Activated CD8-positive, alpha-beta T cell treated with anti-CD3 and anti-CD28 coated beads for 36 hours (primary cell): Measurements from ENCODE around the gene RLF. TPM values are rescaled to one million over a fixed set of nuclear protein-coding genes. Genes with fewer than 3 reads are reported as not detected.

Experiments used
- ATAC-seq: fragments of 200-7000 bp; cut with Tn5 transposase; one replicate; pipeline ENCODE4 v1.10.0; 2021; ENCODE audit warnings: mild to moderate bottlenecking, moderate library complexity
- CTCF ChIA-PET: fragments of 350-600 bp; sonication (Branson Sonifier 250); formaldehyde crosslinking; loops from one replicate; lab custom pipeline; 2021; ENCODE audit warnings: antibody characterized with exemption; lab: Charles Lee
- POLR2A ChIA-PET: fragments of 350-600 bp; sonication (Branson Sonifier 250); formaldehyde crosslinking; loops from one replicate; lab custom pipeline; 2021; ENCODE audit warnings: antibody characterized with exemption; lab: Charles Lee
- DNase-seq: peaks from one replicate; pipeline ENCODE4 v3.0.0-alpha.2; 2020
- H3K27ac Mint-ChIP-seq: one replicate; pipeline ENCODE4 v1.8.0; 2021; ENCODE audit warnings: mild to moderate bottlenecking, mixed read lengths
- H3K27me3 Mint-ChIP-seq: one replicate; pipeline ENCODE4 v1.8.0; 2021; ENCODE audit warnings: mixed read lengths
- H3K36me3 Mint-ChIP-seq: one replicate; pipeline ENCODE4 v1.8.0; 2021; ENCODE audit warnings: low read depth, mixed read lengths
- H3K4me1 Mint-ChIP-seq: one replicate; pipeline ENCODE4 v1.8.0; 2021; ENCODE audit warnings: low read depth, mixed read lengths
- H3K4me3 Mint-ChIP-seq: one replicate; pipeline ENCODE4 v1.8.0; 2021; ENCODE audit warnings: mild to moderate bottlenecking, moderate library complexity, mixed read lengths
- H3K9me3 Mint-ChIP-seq: one replicate; pipeline ENCODE4 v1.8.0; 2021; ENCODE audit warnings: mixed read lengths
- CTCF ChIP-seq: fragments of 200-600 bp; IDR thresholded peaks from one replicate; pipeline ENCODE4 v1.8.0; 2022; ENCODE audit warnings: antibody characterized with exemption, mild to moderate bottlenecking
- intact Hi-C: fragments of 100-400 bp; cut with micrococcal nuclease; formaldehyde crosslinking; loops from one replicate; pipeline ENCODE4 v1.10.0; 2022
- total RNA-seq, 2 experiments: library from RNA; stranded (reverse); gene quantifications; one replicate each; pipeline ENCODE4 v1.2.3, GENCODE V29; 2021

RLF gene
- total RNA-seq, 2 experiments from 2014 or later, result 21.2 to 21.3 TPM

- no peaks in the 10 kb centered on the region for H3K36me3 Mint-ChIP-seq
- no peak overlapping the region for H3K27ac Mint-ChIP-seq
- ChIA-PET CTCF (interaction anchor here (1.1 to 10.9 kb wide), 9 partner anchors 12 to 282 kb away, joined by 3 to 331 read pairs (median 21); partner anchors contain the start of genes COL9A2 and TMCO2), POLR2A (no interaction called here)
- no peak for TF ChIP-seq CTCF
- ATAC-seq, result no peak
- H3K27me3 Mint-ChIP-seq, result no peaks in the 10 kb centered on the region
- intact Hi-C loops, result loop anchor here (10.0 kb wide), 1 partner anchor 160 kb away; the partner anchor contains the start of gene COL9A2
- H3K4me1 Mint-ChIP-seq, result peaks cover 7% of the 10 kb centered on the region
- H3K9me3 Mint-ChIP-seq, result no peaks in the 10 kb centered on the region
- no peak overlapping the region for H3K4me3 Mint-ChIP-seq
- no peak for DNase-seq
Measured at GRCh38 chr1:40155135-40155534, 6.1 kb upstream of the RLF start.

- no peaks in the 10 kb centered on the region for H3K9me3 Mint-ChIP-seq
- no peak overlapping the region for H3K4me3 Mint-ChIP-seq
- H3K27ac Mint-ChIP-seq, result no peak overlapping the region
- H3K36me3 Mint-ChIP-seq, result no peaks in the 10 kb centered on the region
- POLR2A ChIA-PET, result interaction anchor here (0.6 kb wide), 1 partner anchor 62 kb away, joined by 3 read pairs; no protein-coding TSS in a partner anchor
- H3K27me3 Mint-ChIP-seq, result no peaks in the 10 kb centered on the region
- no peak for DNase-seq
- CTCF ChIA-PET, result interaction anchor here (1.2 to 10.9 kb wide), 3 partner anchors 13 to 182 kb away, joined by 3 to 331 read pairs (median 94); partner anchors contain the start of gene TMCO2
- no peak for TF ChIP-seq CTCF
- ATAC-seq, result no peak
- intact Hi-C loops, result loop anchor here (10.0 kb wide), 1 partner anchor 159 kb away; the partner anchor contains the start of gene COL9A2
- peaks cover 9% of the 10 kb centered on the region for H3K4me1 Mint-ChIP-seq
Measured at GRCh38 chr1:40155910-40156309, 5.3 kb upstream of the RLF start.

GRCh38 chr1:40160806-40161124 is 422 bp upstream of the RLF start:
- Mint-ChIP-seq H3K36me3 (peaks cover 1% of the 10 kb centered on the region), H3K4me1 (peaks cover 4% of the 10 kb centered on the region), H3K4me3 (no peak overlapping the region), H3K27me3 (no peaks in the 10 kb centered on the region), H3K9me3 (no peaks in the 10 kb centered on the region), H3K27ac (no peak overlapping the region)
- TF ChIP-seq CTCF, result no peak
- ChIA-PET CTCF (interaction anchor here (0.7 to 3.9 kb wide), 5 partner anchors 8 to 178 kb away, joined by 3 to 28 read pairs (median 11); no protein-coding TSS in a partner anchor), POLR2A (interaction anchor here (0.7 to 2.4 kb wide), 3 partner anchors 39 to 178 kb away, joined by 3 to 5 read pairs (median 4); no protein-coding TSS in a partner anchor)
- ATAC-seq (no peak), DNase-seq (no peak)
- intact Hi-C loops, result loop anchor here (10.0 kb wide), 1 partner anchor 94 kb away; the partner anchor contains the start of gene ZMPSTE24

GRCh38 chr1:40161888-40162397 is 756 bp downstream of the RLF start:
- intact Hi-C loops, result loop anchor here (10.0 kb wide), 1 partner anchor 93 kb away; the partner anchor contains the start of gene ZMPSTE24
- POLR2A ChIA-PET, result interaction anchor here (0.7 to 2.4 kb wide), 8 partner anchors 19 to 262 kb away, joined by 3 to 8 read pairs (median 4); partner anchors contain the start of genes SMAP2 and ZMPSTE24
- Mint-ChIP-seq H3K36me3 (peaks cover 5% of the 10 kb centered on the region), H3K4me1 (peaks cover 8% of the 10 kb centered on the region), H3K4me3 (no peak overlapping the region), H3K27ac (no peak overlapping the region), H3K9me3 (no peaks in the 10 kb centered on the region), H3K27me3 (no peaks in the 10 kb centered on the region)
- CTCF ChIA-PET, result interaction anchor here (0.8 to 3.9 kb wide), 11 partner anchors 8 to 176 kb away, joined by 3 to 28 read pairs (median 5); no protein-coding TSS in a partner anchor
- ATAC-seq (no peak), DNase-seq (no peak)
- TF ChIP-seq CTCF, result no peak
